Hepatocyte (in vitro differentiated cells): ENCODE results near the gene TK1.
"Not testable (repeated sequence)": the region's sequence is repeated elsewhere in the genome, so short reads cannot be mapped to it uniquely, and the experiment has no call there.

Experiments
- EZH2 ChIP-seq: fragments of 200-600 bp; sonication (generic); IDR thresholded peaks from 2 replicates; pipeline ENCODE4 v1.6.1; 2016; ENCODE audit warnings: antibody characterized with exemption, mild to moderate bottlenecking, borderline replicate concordance
- EZH2phosphoT487 ChIP-seq: fragments of 200-600 bp; sonication (generic); IDR thresholded peaks from one replicate; pipeline ENCODE4 v1.6.1; 2018; ENCODE audit warnings: antibody characterized with exemption, mild to moderate bottlenecking, low read depth, moderate library complexity; ENCODE audit not compliant: unreplicated experiment, severe bottlenecking
- TF ChIP-seq, protein P1 (sequence below): fragments of 200-600 bp; sonication (generic); IDR thresholded peaks from 2 replicates; pipeline ENCODE4 v1.5.1; 2016; ENCODE audit warnings: antibody characterized with exemption, mild to moderate bottlenecking; ENCODE audit not compliant: poor library complexity

DNA sequence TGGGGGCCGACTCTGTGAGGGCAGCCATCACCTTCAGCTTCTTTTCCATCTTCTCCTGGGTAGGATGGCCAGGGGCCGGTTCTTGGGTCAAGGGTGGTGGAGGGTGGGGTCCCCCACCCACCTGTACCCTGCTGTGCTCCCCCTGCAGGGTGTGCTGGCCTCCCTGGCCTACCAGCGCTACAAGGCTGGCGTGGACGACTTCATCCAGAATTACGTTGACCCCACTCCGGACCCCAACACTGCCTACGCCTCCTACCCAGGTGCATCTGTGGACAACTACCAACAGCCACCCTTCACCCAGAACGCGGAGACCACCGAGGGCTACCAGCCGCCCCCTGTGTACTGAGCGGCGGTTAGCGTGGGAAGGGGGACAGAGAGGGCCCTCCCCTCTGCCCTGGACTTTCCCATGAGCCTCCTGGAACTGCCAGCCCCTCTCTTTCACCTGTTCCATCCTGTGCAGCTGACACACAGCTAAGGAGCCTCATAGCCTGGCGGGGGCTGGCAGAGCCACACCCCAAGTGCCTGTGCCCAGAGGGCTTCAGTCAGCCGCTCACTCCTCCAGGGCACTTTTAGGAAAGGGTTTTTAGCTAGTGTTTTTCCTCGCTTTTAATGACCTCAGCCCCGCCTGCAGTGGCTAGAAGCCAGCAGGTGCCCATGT lies 15.1 kb downstream of the TK1 start:
- TF ChIP-seq EZH2, EZH2phosphoT487: not testable (repeated sequence)
- TF ChIP-seq, protein P1, sequence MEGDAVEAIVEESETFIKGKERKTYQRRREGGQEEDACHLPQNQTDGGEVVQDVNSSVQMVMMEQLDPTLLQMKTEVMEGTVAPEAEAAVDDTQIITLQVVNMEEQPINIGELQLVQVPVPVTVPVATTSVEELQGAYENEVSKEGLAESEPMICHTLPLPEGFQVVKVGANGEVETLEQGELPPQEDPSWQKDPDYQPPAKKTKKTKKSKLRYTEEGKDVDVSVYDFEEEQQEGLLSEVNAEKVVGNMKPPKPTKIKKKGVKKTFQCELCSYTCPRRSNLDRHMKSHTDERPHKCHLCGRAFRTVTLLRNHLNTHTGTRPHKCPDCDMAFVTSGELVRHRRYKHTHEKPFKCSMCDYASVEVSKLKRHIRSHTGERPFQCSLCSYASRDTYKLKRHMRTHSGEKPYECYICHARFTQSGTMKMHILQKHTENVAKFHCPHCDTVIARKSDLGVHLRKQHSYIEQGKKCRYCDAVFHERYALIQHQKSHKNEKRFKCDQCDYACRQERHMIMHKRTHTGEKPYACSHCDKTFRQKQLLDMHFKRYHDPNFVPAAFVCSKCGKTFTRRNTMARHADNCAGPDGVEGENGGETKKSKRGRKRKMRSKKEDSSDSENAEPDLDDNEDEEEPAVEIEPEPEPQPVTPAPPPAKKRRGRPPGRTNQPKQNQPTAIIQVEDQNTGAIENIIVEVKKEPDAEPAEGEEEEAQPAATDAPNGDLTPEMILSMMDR = not testable (repeated sequence)
